Peyer's patch (tissue), 4 donors: ENCODE data around the gene ALDH3B1.

Source experiments
- CTCF ChIP-seq, 6 experiments: fragments of 450-650 bp in 4 of 6; fragments of 200-600 bp in 2 of 6; sonication (generic) in 1 of 6; IDR thresholded peaks; one replicate each; pipeline ENCODE4 v1.5.1; 2017 to 2019; ENCODE audit warnings: antibody characterized with exemption in 6 of 6, mild to moderate bottlenecking in 3 of 6, moderate library complexity in 1 of 6
- POLR2A ChIP-seq, 2 donors: fragments of 450-650 bp; IDR thresholded peaks; one replicate each; pipeline ENCODE4 v1.5.1; 2017; ENCODE audit warnings: antibody characterized with exemption in 2 of 2, mild to moderate bottlenecking in 2 of 2, moderate library complexity in 2 of 2

GRCh38 chr11:68074584-68075352 lies 64.6 kb downstream of the ALDH3B1 start:
- TF ChIP-seq CTCF (IDR thresholded peaks at IDR 0.05) (no peak), POLR2A (IDR thresholded peaks at IDR 0.05) (no peak)
